Tibial artery (tissue), 4 donors: ENCODE measurements around the gene CRELD1.

Experiments
- DNase-seq, 2 donors: peaks; one replicate each; pipeline ENCODE4 v3.0.0-alpha.2; 2019
- H3K27ac ChIP-seq, 2 donors: fragments of 200-600 bp; sonication (generic) in 1 of 2; 1 replicate in 1 of 2; 2 replicates in 1 of 2; pipeline ENCODE4 v1.5.1; 2018 to 2019; ENCODE audit warnings: mild to moderate bottlenecking in 1 of 2
- H3K27me3 ChIP-seq, 2 donors: fragments of 200-600 bp; sonication (generic) in 1 of 2; one replicate each; pipeline versions ENCODE4 v1.5.1 to v1.6.0; 2016 to 2019
- H3K36me3 ChIP-seq, 3 donors: fragments of 200-600 bp; sonication (generic) in 2 of 3; one replicate each; pipeline ENCODE4 v1.5.1; 2016 to 2019; ENCODE audit warnings: mild to moderate bottlenecking in 2 of 3
- H3K4me1 ChIP-seq, 4 donors: fragments of 200-600 bp; sonication (generic) in 2 of 4; 1 replicate in 3 of 4; 2 replicates in 1 of 4; pipeline ENCODE4 v1.5.1; 2016 to 2019
- H3K4me3 ChIP-seq, 2 donors: fragments of 200-600 bp; sonication (generic) in 1 of 2; 1 replicate in 1 of 2; 2 replicates in 1 of 2; pipeline ENCODE4 v1.5.1; 2018 to 2019; ENCODE audit warnings: mild to moderate bottlenecking in 2 of 2
- H3K9me3 ChIP-seq, 3 donors: fragments of 200-600 bp; sonication (generic) in 1 of 3; one replicate each; pipeline ENCODE4 v1.5.1; 2016 to 2019
- CTCF ChIP-seq, 2 experiments: fragments of 200-600 bp in 1 of 2; fragments of 450-650 bp in 1 of 2; IDR thresholded peaks; one replicate each; pipeline ENCODE4 v1.5.1; 2017 to 2019; ENCODE audit warnings: antibody characterized with exemption in 2 of 2, mild to moderate bottlenecking in 1 of 2, moderate library complexity in 1 of 2
- intact Hi-C: fragments of 100-400 bp; cut with DNase I; formaldehyde crosslinking; loops from one replicate; pipeline ENCODE4 v1.15.0; 2023; ENCODE audit warnings: low total_unique reads

The CRELD1 gene

DNA sequence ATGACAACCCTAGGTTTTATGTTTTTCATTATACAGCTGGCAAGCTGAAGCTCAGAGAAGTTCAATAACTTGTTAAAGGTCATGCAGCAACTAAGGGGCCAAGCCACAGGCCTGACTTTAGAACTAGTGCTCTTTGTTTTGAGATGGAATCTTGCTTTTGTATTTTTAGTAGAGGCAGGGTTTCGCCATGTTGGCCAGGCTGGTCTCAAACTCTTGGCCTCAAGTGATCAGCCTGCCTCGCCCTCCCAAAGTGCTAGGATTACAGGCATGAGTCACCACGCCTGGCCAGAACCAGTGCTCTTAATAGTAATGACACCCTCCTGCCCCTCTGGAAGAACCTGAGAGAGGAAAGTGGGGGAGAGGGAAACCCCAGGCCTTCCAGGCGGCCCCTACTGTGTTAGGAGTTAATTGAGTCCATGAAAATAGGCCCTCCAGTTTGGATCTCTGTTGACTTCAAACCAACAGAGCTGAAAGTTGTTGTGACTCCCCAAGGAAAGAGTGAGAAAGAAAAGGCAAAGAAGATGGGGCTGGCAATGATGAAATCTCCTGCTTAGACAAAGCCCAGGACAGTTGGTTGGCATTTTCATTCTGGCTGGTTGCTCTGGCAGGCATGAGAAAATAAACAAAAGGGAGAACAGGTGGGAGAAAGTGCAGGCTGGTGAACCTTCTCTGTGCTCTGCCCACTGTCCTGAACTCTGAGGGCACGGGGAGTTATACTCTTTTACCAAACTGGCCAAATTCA, 22.1 kb downstream of the CRELD1 start:
- H3K36me3 ChIP-seq, result peaks cover 0 to 24% (median 0%) of the 10 kb centered on the region in 3 donors
- no peaks in the 10 kb centered on the region for H3K9me3 ChIP-seq
- no peak overlapping the region for H3K4me3 ChIP-seq
- intact Hi-C loops, result loop anchor here (10.0 kb wide), 1 partner anchor 269 kb away; no protein-coding TSS in a partner anchor
- no peaks in the 10 kb centered on the region for H3K27me3 ChIP-seq
- no peak for DNase-seq
- no peak overlapping the region for H3K27ac ChIP-seq
- peaks cover 0 to 13% (median 10%) of the 10 kb centered on the region in 4 donors for H3K4me1 ChIP-seq
- TF ChIP-seq CTCF (IDR thresholded peaks at IDR 0.05), result no peak

- Histone ChIP-seq H3K4me3 (no peak overlapping the region), H3K9me3 (no peaks in the 10 kb centered on the region), H3K36me3 (peaks cover 0 to 39% (median 0%) of the 10 kb centered on the region in 3 donors), H3K4me1 (peaks cover 0 to 3% (median 1%) of the 10 kb centered on the region in 4 donors), H3K27me3 (no peaks in the 10 kb centered on the region), H3K27ac (no peak overlapping the region)
- intact Hi-C loops, result loop anchor here (10.0 kb wide), 1 partner anchor 268 kb away; no protein-coding TSS in a partner anchor
- TF ChIP-seq CTCF (IDR thresholded peaks at IDR 0.05), result peak in 1 of 2 experiments; percentile 9
- no peak for DNase-seq
These were observed 23.6 kb downstream of the CRELD1 start for GRCh38 chr3:9957214-9957613.

- intact Hi-C loops, result no loop called here
- Histone ChIP-seq H3K9me3 (no peaks in the 10 kb centered on the region), H3K27ac (no peak overlapping the region), H3K27me3 (no peaks in the 10 kb centered on the region), H3K4me1 (no peaks in the 10 kb centered on the region), H3K4me3 (no peak overlapping the region), H3K36me3 (peaks cover 41 to 96% (median 56%) of the 10 kb centered on the region in 3 donors)
- TF ChIP-seq CTCF (IDR thresholded peaks at IDR 0.05), result no peak
- no peak for DNase-seq
These were observed 31.7 kb downstream of the CRELD1 start for GRCh38 chr3:9965200-9965875.

DNA sequence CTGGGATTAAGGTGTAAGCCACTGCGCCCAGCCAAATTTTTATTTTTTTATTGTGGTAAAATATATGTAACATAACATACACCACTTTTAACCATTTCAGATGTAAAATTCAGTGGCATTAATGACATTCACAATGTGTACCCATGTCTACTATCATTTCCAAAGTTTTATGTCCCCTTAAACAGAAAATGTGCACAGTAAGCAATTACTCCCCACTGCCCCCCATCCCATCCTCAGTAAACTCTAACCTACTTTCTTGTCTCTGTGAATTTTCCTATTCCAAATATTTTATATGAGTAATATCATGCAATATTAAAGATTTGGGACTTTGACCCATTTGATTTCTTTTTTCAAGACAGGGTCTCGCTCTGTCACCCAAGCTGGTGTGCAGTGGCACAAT, 33.2 kb downstream of the CRELD1 start:
- Histone ChIP-seq H3K27me3 (no peaks in the 10 kb centered on the region), H3K4me3 (no peak overlapping the region), H3K36me3 (peaks cover 56 to 98% (median 71%) of the 10 kb centered on the region in 3 donors), H3K27ac (no peak overlapping the region), H3K9me3 (no peaks in the 10 kb centered on the region), H3K4me1 (no peaks in the 10 kb centered on the region)
- no peak for DNase-seq
- no peak for TF ChIP-seq CTCF (IDR thresholded peaks at IDR 0.05)
- intact Hi-C loops, result no loop called here

DNA sequence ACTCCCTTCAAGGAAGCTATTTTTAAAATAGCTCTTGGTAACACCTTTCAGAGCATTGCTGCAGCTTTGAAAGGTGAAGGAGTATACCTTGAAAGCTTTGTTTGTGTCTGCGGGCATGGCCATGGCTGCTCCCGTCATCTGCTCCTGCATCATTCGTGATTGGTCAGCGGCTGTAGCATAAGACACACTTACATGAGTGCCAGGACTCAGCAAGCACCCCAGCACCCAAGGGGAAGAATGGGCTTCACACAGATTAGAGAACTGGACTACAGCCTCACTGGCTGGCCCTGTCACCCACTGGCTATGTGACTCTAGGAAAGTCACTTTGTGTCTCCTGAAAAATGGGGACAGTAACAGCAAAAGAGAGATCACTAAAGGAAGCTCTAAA, 36.0 kb downstream of the CRELD1 start:
- Histone ChIP-seq H3K4me3 (no peak overlapping the region), H3K4me1 (no peaks in the 10 kb centered on the region), H3K27ac (no peak overlapping the region), H3K9me3 (no peaks in the 10 kb centered on the region), H3K27me3 (no peaks in the 10 kb centered on the region), H3K36me3 (peaks cover 67 to 92% (median 78%) of the 10 kb centered on the region in 3 donors)
- DNase-seq, result no peak
- intact Hi-C loops, result no loop called here
- no peak for TF ChIP-seq CTCF (IDR thresholded peaks at IDR 0.05)
